BE2C (cell line): ENCODE results near the gene RAD9A.

Experiments used
- DNase-seq: peaks from one replicate; pipeline ENCODE4 v3.0.0-alpha.2; 2020
- H3K27me3 ChIP-seq: fragments of 250-450 bp; sonication (Bioruptor Pico); 2 replicates; pipeline ENCODE4 v1.5.1; 2020; ENCODE audit warnings: mild to moderate bottlenecking
- H3K36me3 ChIP-seq: fragments of 250-450 bp; sonication (Bioruptor Pico); 2 replicates; pipeline ENCODE4 v1.5.1; 2020; ENCODE audit warnings: mild to moderate bottlenecking
- H3K4me1 ChIP-seq: fragments of 250-450 bp; sonication (Bioruptor Pico); 2 replicates; pipeline ENCODE4 v1.5.1; 2020
- H3K4me3 ChIP-seq: 2 replicates; pipeline ENCODE4 v1.5.1; 2011; ENCODE audit warnings: low read depth, low read length
- H3K9me3 ChIP-seq: fragments of 250-450 bp; sonication (Bioruptor Pico); 2 replicates; pipeline ENCODE4 v1.5.1; 2020
- TF ChIP-seq, protein P1 (sequence below): IDR thresholded peaks from 2 replicates; pipeline ENCODE4 v1.5.1; 2012; ENCODE audit warnings: mild to moderate bottlenecking, low read depth, low read length

The RAD9A gene

GRCh38 chr11:67366546-67366945, 25.2 kb upstream of the RAD9A start:
- H3K4me1 ChIP-seq, result peaks cover 3% of the 10 kb centered on the region; the same call in 1 of the 2 replicates
- no peaks in the 10 kb centered on the region for H3K9me3 ChIP-seq
- no peaks in the 10 kb centered on the region for H3K27me3 ChIP-seq
- no peaks in the 10 kb centered on the region for H3K36me3 ChIP-seq
- TF ChIP-seq, protein P1, sequence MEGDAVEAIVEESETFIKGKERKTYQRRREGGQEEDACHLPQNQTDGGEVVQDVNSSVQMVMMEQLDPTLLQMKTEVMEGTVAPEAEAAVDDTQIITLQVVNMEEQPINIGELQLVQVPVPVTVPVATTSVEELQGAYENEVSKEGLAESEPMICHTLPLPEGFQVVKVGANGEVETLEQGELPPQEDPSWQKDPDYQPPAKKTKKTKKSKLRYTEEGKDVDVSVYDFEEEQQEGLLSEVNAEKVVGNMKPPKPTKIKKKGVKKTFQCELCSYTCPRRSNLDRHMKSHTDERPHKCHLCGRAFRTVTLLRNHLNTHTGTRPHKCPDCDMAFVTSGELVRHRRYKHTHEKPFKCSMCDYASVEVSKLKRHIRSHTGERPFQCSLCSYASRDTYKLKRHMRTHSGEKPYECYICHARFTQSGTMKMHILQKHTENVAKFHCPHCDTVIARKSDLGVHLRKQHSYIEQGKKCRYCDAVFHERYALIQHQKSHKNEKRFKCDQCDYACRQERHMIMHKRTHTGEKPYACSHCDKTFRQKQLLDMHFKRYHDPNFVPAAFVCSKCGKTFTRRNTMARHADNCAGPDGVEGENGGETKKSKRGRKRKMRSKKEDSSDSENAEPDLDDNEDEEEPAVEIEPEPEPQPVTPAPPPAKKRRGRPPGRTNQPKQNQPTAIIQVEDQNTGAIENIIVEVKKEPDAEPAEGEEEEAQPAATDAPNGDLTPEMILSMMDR, result no peak
- H3K4me3 ChIP-seq, result no peak overlapping the region
- no peak for DNase-seq

GRCh38 chr11:67366961-67367760, 24.6 kb upstream of the RAD9A start:
- DNase-seq, result no peak
- peaks cover 3% of the 10 kb centered on the region; the same call in 1 of the 2 replicates for H3K4me1 ChIP-seq
- TF ChIP-seq, protein P1, result no peak

GRCh38 chr11:67367761-67368227, 24.0 kb upstream of the RAD9A start:
- no peak for DNase-seq
- H3K9me3 ChIP-seq, result no peaks in the 10 kb centered on the region
- no peaks in the 10 kb centered on the region for H3K36me3 ChIP-seq
- TF ChIP-seq, protein P1, result no peak
- peaks cover 3% of the 10 kb centered on the region; the same call in 1 of the 2 replicates for H3K4me1 ChIP-seq
- H3K4me3 ChIP-seq, result no peak overlapping the region
- H3K27me3 ChIP-seq, result peaks cover 8% of the 10 kb centered on the region

More at GRCh38 chr11:67366961-67367760, 24.6 kb upstream of the RAD9A start:
- H3K36me3 ChIP-seq, result no peaks in the 10 kb centered on the region
- H3K4me3 ChIP-seq, result no peak overlapping the region
- peaks cover 5% of the 10 kb centered on the region for H3K27me3 ChIP-seq
- H3K9me3 ChIP-seq, result no peaks in the 10 kb centered on the region

DNA sequence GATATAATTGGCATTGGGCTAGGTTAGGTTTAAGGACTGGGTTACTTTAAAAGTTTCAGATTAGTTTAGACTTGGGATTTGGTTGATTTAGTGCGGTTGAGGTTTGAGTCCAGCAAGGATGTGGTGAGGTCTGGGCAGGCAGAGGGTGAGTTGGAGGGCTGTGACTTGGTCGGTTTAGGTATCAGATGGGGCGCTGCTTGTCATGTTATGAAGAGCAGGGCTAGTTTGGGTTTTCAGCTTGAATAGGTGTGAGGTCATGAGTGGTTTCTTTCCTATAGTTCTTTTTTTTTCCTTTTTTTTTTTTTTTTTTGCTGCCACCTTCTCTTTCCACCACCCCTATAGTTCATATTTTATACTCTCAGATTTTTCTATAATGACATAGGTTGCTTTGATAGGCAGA, 23.2 kb upstream of the RAD9A start:
- Histone ChIP-seq H3K27me3 (peaks cover 12% of the 10 kb centered on the region), H3K9me3 (no peaks in the 10 kb centered on the region), H3K36me3 (no peaks in the 10 kb centered on the region), H3K4me1 (peaks cover 3% of the 10 kb centered on the region; the same call in 1 of the 2 replicates), H3K4me3 (no peak overlapping the region)
- TF ChIP-seq, protein P1, result no peak
- DNase-seq, result no peak

GRCh38 chr11:67369275-67369674, 22.5 kb upstream of the RAD9A start:
- TF ChIP-seq, protein P1, result no peak
- no peak for DNase-seq
- Histone ChIP-seq H3K36me3 (no peaks in the 10 kb centered on the region), H3K9me3 (no peaks in the 10 kb centered on the region), H3K4me1 (peaks cover 8% of the 10 kb centered on the region), H3K4me3 (no peak overlapping the region), H3K27me3 (peaks cover 18% of the 10 kb centered on the region)

GRCh38 chr11:67369801-67370284, 21.9 kb upstream of the RAD9A start:
- Histone ChIP-seq H3K4me1 (peaks cover 11% of the 10 kb centered on the region), H3K9me3 (no peaks in the 10 kb centered on the region), H3K36me3 (no peaks in the 10 kb centered on the region), H3K4me3 (no peak overlapping the region), H3K27me3 (peaks cover 22% of the 10 kb centered on the region)
- no peak for DNase-seq
- TF ChIP-seq, protein P1, result no peak
